Heart right ventricle (tissue), 16 donors: ENCODE measurements around the gene AIRE. TPM values are rescaled to one million over a fixed set of nuclear protein-coding genes. Genes with fewer than 3 reads are reported as not detected.

Source experiments
- ATAC-seq, 8 donors: fragments of 200-7000 bp; cut with Tn5 transposase; one replicate each; pipeline ENCODE4 v1.9.1; 2020; ENCODE audit warnings: mild to moderate bottlenecking in 8 of 8, moderate library complexity in 8 of 8, moderate number of reproducible peaks in 1 of 8
- DNase-seq, 2 donors: peaks; one replicate each; pipeline ENCODE4 v3.0.0-alpha.2; 2020
- H3K27ac ChIP-seq, 10 donors: fragments of 200-600 bp; sonication (generic) in 2 of 10; one replicate each; pipeline versions ENCODE4 v1.5.0 to v1.8.0; 2020 to 2022; ENCODE audit warnings: mild to moderate bottlenecking in 3 of 10
- H3K27me3 ChIP-seq, 7 donors: fragments of 200-600 bp; one replicate each; pipeline ENCODE4 v1.8.0; 2021 to 2022; ENCODE audit warnings: mild to moderate bottlenecking in 2 of 7
- H3K36me3 ChIP-seq, 9 donors: fragments of 200-600 bp; sonication (generic) in 1 of 9; one replicate each; pipeline versions ENCODE4 v1.5.0 to v1.8.0; 2020 to 2022; ENCODE audit warnings: mild to moderate bottlenecking in 2 of 9
- H3K4me1 ChIP-seq, 9 donors: fragments of 200-600 bp; sonication (generic) in 1 of 9; one replicate each; pipeline versions ENCODE4 v1.5.0 to v1.8.0; 2020 to 2022; ENCODE audit warnings: mild to moderate bottlenecking in 4 of 9
- H3K4me3 ChIP-seq, 10 donors: fragments of 200-600 bp; sonication (generic) in 2 of 10; one replicate each; pipeline versions ENCODE4 v1.5.0 to v1.8.0; 2020 to 2022; ENCODE audit warnings: mild to moderate bottlenecking in 7 of 10, moderate library complexity in 2 of 10
- H3K9me3 ChIP-seq, 11 donors: fragments of 200-600 bp in 10 of 11; sonication (generic) in 2 of 11; one replicate each; pipeline versions ENCODE4 v1.5.0 to v1.8.0; 2013 to 2022; ENCODE audit warnings: mild to moderate bottlenecking in 2 of 11, control low read depth in 1 of 11, moderate library complexity in 1 of 11
- CTCF ChIP-seq, 9 donors: fragments of 200-600 bp; sonication (generic) in 2 of 9; IDR thresholded peaks; one replicate each; pipeline versions ENCODE4 v1.5.0 to v1.8.0; 2021 to 2022; ENCODE audit warnings: antibody characterized with exemption in 9 of 9, mild to moderate bottlenecking in 5 of 9, moderate library complexity in 1 of 9
- WGBS, 2 donors: extraction: QIAGEN DNeasy Blood & Tissue Kit; methylation state at CpG; one replicate each; pipeline ENCODE4 v1.1.7; 2013; ENCODE audit warnings: inconsistent platforms in 1 of 2; 5-methylcytosine and 5-hydroxymethylcytosine counted together
- intact Hi-C, 10 donors: fragments of 100-400 bp; cut with DNase I; formaldehyde crosslinking; loops; one replicate each; pipeline versions ENCODE4 v1.11.1 to v1.14.2; 2022
- polyA plus RNA-seq, 2 donors: library from polyadenylated mRNA; stranded (reverse); fragments of 200-250 nt; gene quantifications; one replicate each; pipeline ENCODE4 v1.2.3, GENCODE V29; 2013
- total RNA-seq, 10 donors: library from RNA; stranded (reverse); fragmentation: NEBNext Ultra II Directional in 3 of 10; extraction: Animal tissue kit (Norgen Biotek cat#: 25700) in 3 of 10; gene quantifications; one replicate each; pipeline versions ENCODE4 v1.2.1 to v1.2.4, GENCODE V29; 2021 to 2023
- donor health status: Arrhythmogenic right ventricular cardiomyopathy.
- donor health status: ischemic (EF 13 %, LVEDD 7.1; RV severe dilation, severe dysfunction).
- donor health status: healthy with polysubstance abuse.
- donor health status: DM: no; HTN: yes; CAD: no.
- donor health status: DM: no; HTN: no; CAD: no.
- donor health status: ischemic (EF 25% LVEDD 6.9; RV normal size, moderate dysfunction).
- donor health status: ischemic (EF 25% LVEDD 5.7; RV mildly dilated, moderate dysfunction).
- donor health status: healthy.
- donor health status: DM: yes; HTN: yes; CAD: no.
- donor health status: Ischemic cardiomyopathy.
- donor health status: ischemic (EF 35%, LVEDD 5.7; RV mildly dilated, moderate dysfunction).
- donor health status: nonischemic (EF 11% LVEDD 7.7; RV severe dilation, severe dysfunction).
- donor health status: DM: yes; HTN: yes; CAD: no.
- donor health status: PGD.
- donor health status: ischemic (EF 29% LVEDD 5.4; RV normal size, mild dysfunction).
- donor health status: nonischemic (EF 23%, LVEDD 6.1; RV moderate dilation, normal function).

The AIRE gene
- total and polyA plus RNA-seq, 12 donors: 0.05 to 0.10 (median 0.06) TPM; not detected in 9

DNA sequence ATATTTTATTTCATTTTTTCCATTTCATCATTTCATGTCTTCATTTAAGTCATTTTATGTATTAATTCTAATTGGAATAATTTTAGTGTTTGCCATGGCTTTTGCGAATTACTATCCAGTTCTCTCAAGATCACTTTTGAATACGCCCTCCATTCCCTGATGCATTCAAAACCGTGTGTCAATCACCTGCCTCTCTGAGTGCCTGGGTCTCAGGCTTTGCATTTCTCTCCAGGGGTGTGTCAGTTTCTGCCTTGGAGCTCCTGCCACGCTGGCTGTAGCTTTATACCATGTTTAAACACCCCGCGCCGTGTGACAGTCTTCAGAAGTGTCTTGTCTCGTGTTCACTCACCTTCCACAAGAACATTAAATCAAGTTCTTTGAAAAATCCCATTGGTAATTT lies 16.6 kb upstream of the AIRE start:
- DNase-seq: no peak
- H3K36me3 ChIP-seq: no peaks in the 10 kb centered on the region
- intact Hi-C loops: no loop called here
- H3K27ac ChIP-seq: no peak overlapping the region
- no peaks in the 10 kb centered on the region for H3K9me3 ChIP-seq
- WGBS, 2 donors: 82% methylated on average over 8 of the region's 8 CpGs
- ATAC-seq: no peak
- no peaks in the 10 kb centered on the region for H3K27me3 ChIP-seq
- no peaks in the 10 kb centered on the region for H3K4me1 ChIP-seq
- no peak for TF ChIP-seq CTCF (IDR thresholded peaks at IDR 0.05)
- no peak overlapping the region for H3K4me3 ChIP-seq

GRCh38 chr21:44271558-44272283 lies 14.0 kb upstream of the AIRE start:
- Histone ChIP-seq H3K4me3 (no peak overlapping the region), H3K36me3 (no peaks in the 10 kb centered on the region), H3K27ac (no peak overlapping the region), H3K4me1 (no peaks in the 10 kb centered on the region), H3K9me3 (peaks cover 0 to 10% (median 0%) of the 10 kb centered on the region in 11 donors), H3K27me3 (no peaks in the 10 kb centered on the region)
- no peak for DNase-seq
- WGBS, 2 donors: 81 to 85% methylated on average over 18 of the region's 18 CpGs
- ATAC-seq: peak in 2 of 8 donors; percentile 22 to 38
- TF ChIP-seq CTCF (IDR thresholded peaks at IDR 0.05): no peak
- intact Hi-C loops: no loop called here

DNA sequence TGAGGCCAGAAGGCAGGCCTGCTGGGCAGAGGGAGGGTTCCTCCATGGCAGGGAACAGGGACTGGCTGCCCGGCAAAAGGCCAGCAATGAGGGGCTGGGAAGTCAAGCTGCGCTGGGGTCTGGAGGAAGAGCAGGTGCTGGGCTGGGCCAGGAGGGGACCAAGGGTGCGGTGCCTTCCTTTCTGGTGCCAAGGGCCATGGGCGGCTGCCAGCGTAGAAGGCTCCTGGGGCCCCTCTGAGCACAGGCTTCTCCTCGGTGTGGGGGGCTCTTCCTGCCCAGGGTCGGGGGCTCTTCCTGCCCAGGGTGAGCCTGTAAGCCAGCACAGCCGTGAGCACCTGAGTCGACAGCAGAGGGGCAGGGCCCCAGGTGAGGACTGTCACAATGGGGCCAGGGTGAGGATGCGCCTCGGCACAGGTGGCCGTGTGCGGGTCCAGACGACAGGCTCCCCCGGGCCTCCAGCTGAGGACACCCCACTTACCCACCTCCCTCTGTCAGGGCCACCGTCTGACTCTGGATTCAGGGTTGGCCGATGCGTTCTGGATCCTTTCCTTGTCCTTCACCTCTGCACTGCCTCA lies 13.3 kb upstream of the AIRE start:
- WGBS, 2 donors: 91% methylated on average over 18 of the region's 18 CpGs

GRCh38 chr21:44273046-44273445 lies 12.6 kb upstream of the AIRE start:
- intact Hi-C loops: no loop called here
- no peak overlapping the region for H3K4me3 ChIP-seq
- H3K27ac ChIP-seq: no peak overlapping the region
- TF ChIP-seq CTCF (IDR thresholded peaks at IDR 0.05): no peak
- H3K27me3 ChIP-seq: no peaks in the 10 kb centered on the region
- no peaks in the 10 kb centered on the region for H3K36me3 ChIP-seq
- ATAC-seq (no peak), DNase-seq (no peak)
- H3K4me1 ChIP-seq: no peaks in the 10 kb centered on the region
- WGBS, 2 donors: 88 to 93% methylated on average over 7 of the region's 7 CpGs
- H3K9me3 ChIP-seq: peaks cover 0 to 10% (median 0%) of the 10 kb centered on the region in 11 donors

More for the DNA sequence above, 13.3 kb upstream of the AIRE start:
- H3K4me1 ChIP-seq: no peaks in the 10 kb centered on the region
- H3K4me3 ChIP-seq: no peak overlapping the region
- no peak for TF ChIP-seq CTCF (IDR thresholded peaks at IDR 0.05)
- peaks cover 0 to 10% (median 0%) of the 10 kb centered on the region in 11 donors for H3K9me3 ChIP-seq
- H3K27ac ChIP-seq: no peak overlapping the region
- no peaks in the 10 kb centered on the region for H3K27me3 ChIP-seq
- DNase-seq (no peak), ATAC-seq (peak in 2 of 8 donors; percentile 20 to 38)
- H3K36me3 ChIP-seq: no peaks in the 10 kb centered on the region
- intact Hi-C loops: no loop called here
